Neural cell (in vitro differentiated cells): ENCODE data around the gene SYPL2. TPM values are rescaled to one million over a fixed set of nuclear protein-coding genes. Genes with fewer than 3 reads are reported as not detected.

Experiments used
- H2AFZ ChIP-seq: fragments of 200-600, 300-800 bp; sonication (generic), shearing (Covaris generic); 2 replicates; pipeline ENCODE4 v1.6.0; 2014; ENCODE audit warnings: low read depth, mild to moderate bottlenecking, antibody characterized with exemption, low read length, moderate library complexity
- H3F3A ChIP-seq: fragments of 200-600 bp; shearing (Covaris generic); 2 replicates; pipeline ENCODE4 v1.6.1; 2016; ENCODE audit warnings: mild to moderate bottlenecking, moderate library complexity, mixed read lengths, antibody characterized with exemption, low read length; ENCODE audit not compliant: insufficient read depth, poor library complexity, severe bottlenecking
- H3K27ac ChIP-seq: fragments of 200-600, 300-800 bp; sonication (generic), shearing (Covaris generic); 2 replicates; pipeline ENCODE4 v1.5.1; 2014; ENCODE audit warnings: mild to moderate bottlenecking, low read length, moderate library complexity
- H3K27me3 ChIP-seq: fragments of 300-800, 200-600 bp; sonication (generic), shearing (Covaris generic); 2 replicates; pipeline ENCODE4 v1.6.0; 2014; ENCODE audit warnings: mild to moderate bottlenecking, low read depth, low read length, moderate library complexity; ENCODE audit not compliant: insufficient read depth
- H3K36me3 ChIP-seq: fragments of 300-800, 200-600 bp; sonication (generic), shearing (Covaris generic); 2 replicates; pipeline ENCODE4 v1.5.1; 2014; ENCODE audit warnings: mild to moderate bottlenecking, antibody characterized with exemption, low read length, moderate library complexity; ENCODE audit not compliant: insufficient read depth
- H3K4me2 ChIP-seq: fragments of 300-800, 200-600 bp; sonication (generic), shearing (Covaris generic); 2 replicates; pipeline ENCODE4 v1.6.0; 2014; ENCODE audit warnings: mild to moderate bottlenecking, low read length
- H3K4me3 ChIP-seq: fragments of 300-800, 200-600 bp; sonication (generic), shearing (Covaris generic); 2 replicates; pipeline ENCODE4 v1.5.1; 2014; ENCODE audit warnings: mild to moderate bottlenecking, low read length, moderate library complexity
- H3K79me2 ChIP-seq: fragments of 200-600 bp; shearing (Covaris generic); replicated peaks from 2 replicates; pipeline ENCODE4 v1.6.0; 2014; ENCODE audit warnings: mild to moderate bottlenecking, low read length, moderate library complexity; ENCODE audit not compliant: insufficient read depth
- H3K9ac ChIP-seq: fragments of 300-800, 200-600 bp; sonication (generic), shearing (Covaris generic); 2 replicates; pipeline ENCODE4 v1.6.1; 2016; ENCODE audit warnings: mild to moderate bottlenecking, low read length, mixed read lengths
- H3K9me2 ChIP-seq: fragments of 200-600 bp; shearing (Covaris generic); 2 replicates; pipeline ENCODE4 v1.6.1; 2016; ENCODE audit warnings: mild to moderate bottlenecking, low read length, mixed read lengths; ENCODE audit not compliant: insufficient read depth
- H3K9me3 ChIP-seq: fragments of 200-600, 300-800 bp; sonication (generic), shearing (Covaris generic); 2 replicates; pipeline ENCODE4 v1.6.1; 2016; ENCODE audit warnings: mild to moderate bottlenecking, mixed run types, low read length, moderate library complexity, mixed read lengths
- H4K20me1 ChIP-seq: fragments of 200-600 bp; shearing (Covaris generic); 2 replicates; pipeline ENCODE4 v1.6.1; 2016; ENCODE audit warnings: mild to moderate bottlenecking, mixed run types; ENCODE audit not compliant: insufficient read depth
- EP300 ChIP-seq: fragments of 450-650 bp; conservative IDR thresholded peaks from 2 replicates; pipeline ENCODE4 v1.6.1; 2014; ENCODE audit warnings: antibody characterized with exemption, mild to moderate bottlenecking, moderate library complexity; ENCODE audit not compliant: poor library complexity, severe bottlenecking
- EZH2 ChIP-seq: fragments of 200-600, 300-800 bp; shearing (Covaris generic), sonication (generic); IDR thresholded peaks from 2 replicates; pipeline ENCODE4 v1.6.1; 2014; ENCODE audit warnings: antibody characterized with exemption, low read length, borderline replicate concordance, mild to moderate bottlenecking; ENCODE audit not compliant: insufficient read depth, poor library complexity, severe bottlenecking
- MXI1 ChIP-seq: fragments of 450-650 bp; conservative IDR thresholded peaks from 2 replicates; pipeline ENCODE4 v1.6.1; 2014; ENCODE audit warnings: antibody characterized with exemption, mild to moderate bottlenecking; ENCODE audit not compliant: poor library complexity, severe bottlenecking
- POLR2AphosphoS5 ChIP-seq: IDR thresholded peaks from 2 replicates; pipeline ENCODE4 v1.6.1; 2012
- RAD21 ChIP-seq: fragments of 450-650 bp; conservative IDR thresholded peaks from 2 replicates; pipeline ENCODE4 v1.6.1; 2014; ENCODE audit warnings: antibody characterized with exemption, mild to moderate bottlenecking, moderate library complexity
- REST ChIP-seq: IDR thresholded peaks from 2 replicates; pipeline ENCODE4 v1.6.1; 2012; ENCODE audit warnings: borderline replicate concordance
- SMC3 ChIP-seq: fragments of 450-650 bp; conservative IDR thresholded peaks from 2 replicates; pipeline ENCODE4 v1.6.1; 2014; ENCODE audit warnings: antibody characterized with exemption, mild to moderate bottlenecking, moderate library complexity; ENCODE audit not compliant: poor library complexity
- TAF1 ChIP-seq: IDR thresholded peaks from 2 replicates; pipeline ENCODE4 v1.6.1; 2012; ENCODE audit warnings: low read depth
- polyA plus RNA-seq: library from polyadenylated mRNA; depleted of rRNA; stranded (reverse); fragments of >200 nt; gene quantifications from 2 replicates; pipeline ENCODE4 v1.2.3, GENCODE V29; 2014
- TF ChIP-seq, protein P1 (sequence below): fragments of 450-650 bp; IDR thresholded peaks from 2 replicates; pipeline ENCODE4 v1.5.1; 2014; ENCODE audit warnings: antibody characterized with exemption, mild to moderate bottlenecking, moderate library complexity; ENCODE audit not compliant: poor library complexity, severe bottlenecking

Gene SYPL2
- polyA plus RNA-seq, 1 donor from 2014 or later, result not detected

- Histone ChIP-seq H3K9me3 (no peaks in the 10 kb centered on the region), H3K9ac (peak within 1 kb of the TSS; percentile 68), H2AFZ (peak within 1 kb of the TSS; percentile 40), H3K4me2 (peak within 1 kb of the TSS; percentile 97), H3K27ac (no peak within 1 kb of the TSS), H3K36me3 (no peaks in the 10 kb centered on the region), H3K4me3 (peak within 1 kb of the TSS; percentile 83), H3K27me3 (no peaks in the 10 kb centered on the region), H3F3A (no peaks in the 10 kb centered on the region), H3K9me2 (no peaks in the 10 kb centered on the region), H3K79me2 (no peaks in the 10 kb centered on the region), H4K20me1 (no peaks in the 10 kb centered on the region)
- TF ChIP-seq EZH2 (no peak), POLR2AphosphoS5 (peak; percentile 55), TAF1 (no peak), EP300 (no peak), MXI1 (peak; percentile 93), SMC3 (peak; percentile 13), RAD21 (no peak), REST (no peak)
- TF ChIP-seq, protein P1, sequence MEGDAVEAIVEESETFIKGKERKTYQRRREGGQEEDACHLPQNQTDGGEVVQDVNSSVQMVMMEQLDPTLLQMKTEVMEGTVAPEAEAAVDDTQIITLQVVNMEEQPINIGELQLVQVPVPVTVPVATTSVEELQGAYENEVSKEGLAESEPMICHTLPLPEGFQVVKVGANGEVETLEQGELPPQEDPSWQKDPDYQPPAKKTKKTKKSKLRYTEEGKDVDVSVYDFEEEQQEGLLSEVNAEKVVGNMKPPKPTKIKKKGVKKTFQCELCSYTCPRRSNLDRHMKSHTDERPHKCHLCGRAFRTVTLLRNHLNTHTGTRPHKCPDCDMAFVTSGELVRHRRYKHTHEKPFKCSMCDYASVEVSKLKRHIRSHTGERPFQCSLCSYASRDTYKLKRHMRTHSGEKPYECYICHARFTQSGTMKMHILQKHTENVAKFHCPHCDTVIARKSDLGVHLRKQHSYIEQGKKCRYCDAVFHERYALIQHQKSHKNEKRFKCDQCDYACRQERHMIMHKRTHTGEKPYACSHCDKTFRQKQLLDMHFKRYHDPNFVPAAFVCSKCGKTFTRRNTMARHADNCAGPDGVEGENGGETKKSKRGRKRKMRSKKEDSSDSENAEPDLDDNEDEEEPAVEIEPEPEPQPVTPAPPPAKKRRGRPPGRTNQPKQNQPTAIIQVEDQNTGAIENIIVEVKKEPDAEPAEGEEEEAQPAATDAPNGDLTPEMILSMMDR, result no peak
Observed at GRCh38 chr1:109509176-109510134, 43.1 kb downstream of the SYPL2 start, which contains the start of gene AMIGO1. TSS of gene AMIGO1 (minus strand) at chr1:109509727. CDS start at chr1:109508912, 815 bp downstream.

DNA sequence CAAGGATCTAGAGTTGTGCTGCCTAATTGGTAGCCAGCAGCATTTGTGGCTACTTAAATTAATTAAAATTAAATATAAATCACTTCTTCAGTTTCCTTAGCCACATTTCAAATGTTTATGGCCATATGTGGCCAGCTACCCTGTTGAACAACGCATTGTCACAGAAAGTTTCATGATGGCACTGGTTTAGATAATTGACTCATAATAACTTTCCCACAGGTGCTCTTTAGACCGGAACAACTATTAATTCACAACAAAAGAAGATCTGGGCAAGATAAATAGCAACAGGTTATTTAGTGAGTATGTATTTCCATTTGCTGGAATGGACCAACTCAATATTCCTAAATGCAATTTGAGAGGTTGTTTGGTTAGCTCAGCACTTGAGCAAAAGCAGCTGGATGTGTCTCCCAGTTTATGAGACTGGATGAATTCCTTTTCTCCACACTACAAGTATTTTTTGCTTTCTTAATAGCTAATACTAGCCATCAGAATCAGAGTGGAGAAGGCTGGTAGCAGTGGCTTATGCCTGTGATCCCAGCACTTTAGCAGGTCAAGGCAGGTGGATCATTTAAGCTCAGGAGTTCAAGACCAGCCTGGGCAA is 46.9 kb downstream of the SYPL2 start:
- no peak overlapping the region for H3K4me3 ChIP-seq
- no peaks in the 10 kb centered on the region for H3K27me3 ChIP-seq
- no peaks in the 10 kb centered on the region for H3K9me3 ChIP-seq
- H3K9ac ChIP-seq, result no peak overlapping the region
- H3K79me2 ChIP-seq, result no peaks in the 10 kb centered on the region
- H4K20me1 ChIP-seq, result no peaks in the 10 kb centered on the region
- no peak overlapping the region for H3K27ac ChIP-seq
- H3K9me2 ChIP-seq, result no peaks in the 10 kb centered on the region
- H3K4me2 ChIP-seq, result no peak overlapping the region
- no peaks in the 10 kb centered on the region for H3K36me3 ChIP-seq
- H2AFZ ChIP-seq, result no peak overlapping the region
- TF ChIP-seq EZH2 (no peak), EP300 (no peak), SMC3 (no peak), POLR2AphosphoS5 (no peak), REST (no peak), TAF1 (no peak), MXI1 (no peak), RAD21 (no peak)
- TF ChIP-seq, protein P1, result no peak
- H3F3A ChIP-seq, result no peaks in the 10 kb centered on the region
